Parathyroid adenoma (tissue), 2 donors: ENCODE results near the gene HORMAD1.
"Not testable (repeated sequence)": the region's sequence is repeated elsewhere in the genome, so short reads cannot be mapped to it uniquely, and the experiment has no call there.

Experiments used
- H2AFZ ChIP-seq: fragments of 300-600 bp; sonication (generic); one replicate; pipeline ENCODE4 v1.7.0; 2017; ENCODE audit warnings: antibody characterized with exemption, mild to moderate bottlenecking
- H3K27ac ChIP-seq: fragments of 300-600 bp; sonication (generic); one replicate; pipeline ENCODE4 v1.7.0; 2017
- H3K27me3 ChIP-seq: fragments of 300-600 bp; sonication (generic); one replicate; pipeline ENCODE4 v1.7.0; 2017; ENCODE audit warnings: low read length; ENCODE audit not compliant: control insufficient read depth, insufficient read depth
- H3K36me3 ChIP-seq: fragments of 300-600 bp; sonication (generic); one replicate; pipeline ENCODE4 v1.7.0; 2017; ENCODE audit warnings: low read length; ENCODE audit not compliant: control insufficient read depth, insufficient read depth
- H3K4me1 ChIP-seq: fragments of 300-600 bp; sonication (generic); one replicate; pipeline ENCODE4 v1.7.0; 2017; ENCODE audit warnings: control low read depth
- H3K4me2 ChIP-seq: fragments of 300-600 bp; sonication (generic); one replicate; pipeline ENCODE4 v1.7.0; 2017; ENCODE audit warnings: low read length
- H3K4me3 ChIP-seq: fragments of 300-600 bp; sonication (generic); one replicate; pipeline ENCODE4 v1.7.0; 2017; ENCODE audit warnings: low read depth, low read length
- H3K79me2 ChIP-seq: fragments of 300-600 bp; sonication (generic); one replicate; pipeline ENCODE4 v1.7.0; 2017; ENCODE audit warnings: control low read depth
- H3K9ac ChIP-seq: fragments of 300-600 bp; sonication (generic); one replicate; pipeline ENCODE4 v1.7.0; 2017; ENCODE audit warnings: mild to moderate bottlenecking
- H3K9me3 ChIP-seq: fragments of 300-600 bp; sonication (generic); one replicate; pipeline ENCODE4 v1.7.0; 2017; ENCODE audit warnings: low read length; ENCODE audit not compliant: control insufficient read depth
- CTCF ChIP-seq: fragments of 300-600 bp; sonication (generic); IDR thresholded peaks from one replicate; pipeline ENCODE4 v1.7.0; 2017; ENCODE audit warnings: antibody characterized with exemption, mild to moderate bottlenecking
- donor health status: primary hyperparathyroidism.

HORMAD1 gene

GRCh38 chr1:150661156-150661555 lies 59.5 kb downstream of the HORMAD1 start:
- Histone ChIP-seq H3K79me2 (no peaks in the 10 kb centered on the region), H3K27me3 (no peaks in the 10 kb centered on the region), H3K27ac (no peak overlapping the region), H3K9me3 (no peaks in the 10 kb centered on the region), H2AFZ (no peak overlapping the region), H3K4me1 (no peaks in the 10 kb centered on the region), H3K36me3 (no peaks in the 10 kb centered on the region), H3K9ac (no peak overlapping the region), H3K4me3 (no peak overlapping the region), H3K4me2 (no peak overlapping the region)
- TF ChIP-seq CTCF: no peak

- H3K36me3 ChIP-seq: no peaks in the 10 kb centered on the region
Observed at GRCh38 chr1:150660584-150660983, 60.1 kb downstream of the HORMAD1 start.

GRCh38 chr1:150657064-150657463 lies 63.6 kb downstream of the HORMAD1 start:
- H3K4me1 ChIP-seq, H3K4me3 ChIP-seq, H3K9ac ChIP-seq, H3K27ac ChIP-seq, H3K4me2 ChIP-seq, H3K36me3 ChIP-seq, H3K79me2 ChIP-seq, H3K27me3 ChIP-seq, H2AFZ ChIP-seq, H3K9me3 ChIP-seq: not testable (repeated sequence)

More at GRCh38 chr1:150660584-150660983, 60.1 kb downstream of the HORMAD1 start:
- TF ChIP-seq CTCF: no peak
- Histone ChIP-seq H3K27ac (no peak overlapping the region), H3K4me1 (no peaks in the 10 kb centered on the region), H3K4me2 (no peak overlapping the region), H3K79me2 (no peaks in the 10 kb centered on the region), H3K9me3 (no peaks in the 10 kb centered on the region), H3K4me3 (no peak overlapping the region), H2AFZ (no peak overlapping the region), H3K9ac (no peak overlapping the region), H3K27me3 (no peaks in the 10 kb centered on the region)

GRCh38 chr1:150654635-150655034 lies 66.1 kb downstream of the HORMAD1 start:
- not testable (repeated sequence) for H3K79me2 ChIP-seq, H3K36me3 ChIP-seq, H3K27me3 ChIP-seq, H3K4me3 ChIP-seq, H3K9ac ChIP-seq, H3K4me1 ChIP-seq, H3K27ac ChIP-seq, H3K4me2 ChIP-seq, H2AFZ ChIP-seq, H3K9me3 ChIP-seq

- no peak for TF ChIP-seq CTCF
- H3K4me1 ChIP-seq: no peaks in the 10 kb centered on the region
- no peak overlapping the region for H3K27ac ChIP-seq
- no peaks in the 10 kb centered on the region for H3K79me2 ChIP-seq
- H3K4me3 ChIP-seq: no peak overlapping the region
- H3K4me2 ChIP-seq: no peak overlapping the region
- no peak overlapping the region for H3K9ac ChIP-seq
- no peaks in the 10 kb centered on the region for H3K36me3 ChIP-seq
- H2AFZ ChIP-seq: no peak overlapping the region
- no peaks in the 10 kb centered on the region for H3K27me3 ChIP-seq
- no peaks in the 10 kb centered on the region for H3K9me3 ChIP-seq
Observed at GRCh38 chr1:150650193-150650592, 70.5 kb downstream of the HORMAD1 start.

- no peaks in the 10 kb centered on the region for H3K9me3 ChIP-seq
- TF ChIP-seq CTCF: no peak
- no peaks in the 10 kb centered on the region for H3K36me3 ChIP-seq
- H3K4me1 ChIP-seq: no peaks in the 10 kb centered on the region
- H3K4me3 ChIP-seq: no peak overlapping the region
- no peak overlapping the region for H3K9ac ChIP-seq
- no peak overlapping the region for H3K27ac ChIP-seq
- no peak overlapping the region for H3K4me2 ChIP-seq
- H3K79me2 ChIP-seq: no peaks in the 10 kb centered on the region
- no peaks in the 10 kb centered on the region for H3K27me3 ChIP-seq
- no peak overlapping the region for H2AFZ ChIP-seq
Observed at GRCh38 chr1:150649441-150650075, 71.1 kb downstream of the HORMAD1 start.
